ENCODE measurements around the gene CASP6. TPM values are rescaled to one million over a fixed set of nuclear protein-coding genes. Genes with fewer than 3 reads are reported as not detected.
"Not testable (repeated sequence)": the region's sequence is repeated elsewhere in the genome, so short reads cannot be mapped to it uniquely, and the experiment has no call there.

The CASP6 gene
- total RNA-seq, 1 experiment from 2014 or later = 69.8 TPM

DNA sequence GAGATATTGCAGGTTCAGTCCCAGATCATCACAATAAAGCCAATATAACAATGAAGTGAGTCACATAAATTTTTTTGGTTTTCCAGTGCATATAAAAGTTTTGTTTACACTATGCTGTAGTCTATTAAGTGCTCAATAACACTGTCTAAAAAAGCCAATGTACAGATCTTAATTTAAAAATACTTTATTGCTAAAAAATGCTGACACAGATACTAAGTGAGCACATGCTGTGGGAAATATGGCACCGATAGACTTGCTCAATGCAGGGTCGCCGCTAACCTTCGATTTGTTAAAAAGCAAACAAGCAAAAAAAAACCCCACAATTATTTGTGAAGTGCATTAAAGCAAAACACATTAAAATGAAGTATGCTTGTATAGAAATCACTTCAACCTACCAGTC is 16.4 kb upstream of the CASP6 start:
- DNase-seq (ENCODE audit: low spot score) = no peak

DNA sequence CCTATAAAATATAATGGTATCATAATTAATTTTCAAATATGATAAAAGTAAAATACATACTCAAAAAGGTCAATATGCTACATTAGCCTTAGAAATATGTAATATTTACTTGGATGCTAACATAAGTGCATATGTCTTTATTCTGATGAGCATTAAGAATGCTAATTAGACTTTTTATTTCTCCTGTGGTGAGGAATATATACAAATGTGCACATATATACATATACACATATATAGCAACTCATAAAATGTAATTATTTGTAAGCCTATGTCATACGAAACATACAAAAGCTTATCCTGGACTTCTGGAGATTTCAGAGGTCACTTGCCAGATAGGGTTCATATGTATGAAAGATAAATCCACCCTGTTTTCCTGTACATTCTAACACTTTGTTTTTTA is 15.5 kb upstream of the CASP6 start:
- no peak for DNase-seq (ENCODE audit: low spot score)

DNA sequence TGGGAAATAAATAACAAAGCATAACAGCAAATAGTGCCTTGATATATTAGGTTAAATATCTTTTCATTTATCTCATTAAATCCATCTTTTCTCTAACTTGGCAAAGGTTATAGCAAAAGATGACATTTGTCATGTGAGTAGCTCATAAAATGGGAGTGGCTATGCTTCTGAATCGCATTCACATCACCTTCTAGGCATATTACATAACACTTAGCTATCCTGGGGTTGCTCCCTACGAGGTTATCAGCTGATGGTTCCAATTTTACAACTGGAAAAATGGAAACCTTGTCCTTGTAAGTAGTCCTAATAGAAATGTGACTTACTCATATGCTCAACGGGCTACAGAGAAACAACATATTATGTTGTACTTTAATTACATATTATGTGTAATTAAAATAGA is 10.3 kb upstream of the CASP6 start:
- no peak for DNase-seq (ENCODE audit: low spot score)

DNA sequence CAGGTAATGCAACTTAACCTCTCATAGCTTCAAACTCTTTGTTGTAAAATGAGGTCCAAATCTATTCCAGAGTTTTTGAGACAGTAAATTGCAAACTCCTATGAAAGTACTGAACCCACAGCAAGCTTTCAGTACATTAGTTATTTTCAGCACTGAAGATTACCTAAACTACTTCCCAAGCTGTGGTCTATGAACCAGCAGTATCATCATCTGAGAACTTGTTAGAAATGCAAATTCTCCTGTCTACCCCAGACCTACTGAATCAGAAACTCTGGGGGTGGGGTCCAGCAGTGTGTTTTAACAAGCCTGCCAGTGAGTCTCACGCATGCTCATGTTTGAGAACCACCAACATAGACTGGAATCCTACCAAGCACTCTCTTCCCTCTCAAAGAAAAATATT is 5.7 kb upstream of the CASP6 start:
- no peak for DNase-seq (ENCODE audit: low spot score)

DNA sequence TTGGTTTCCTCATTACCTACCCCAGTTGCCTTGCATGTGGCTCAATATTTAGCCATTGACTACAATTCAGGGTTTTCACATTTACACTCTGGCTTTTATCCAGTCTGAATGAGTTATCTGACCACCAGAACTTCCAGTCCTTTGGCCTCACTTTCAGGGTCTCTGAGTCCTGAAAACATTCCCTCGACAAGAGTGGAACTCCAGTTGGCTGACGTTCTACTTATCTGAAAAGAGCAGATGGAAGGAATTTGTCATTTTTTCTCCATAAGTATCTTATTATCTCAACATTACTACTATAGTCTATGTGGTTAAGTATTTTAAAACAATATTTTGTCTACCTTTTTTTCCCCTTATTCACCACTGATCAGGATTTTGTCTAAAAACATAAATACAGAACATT is 5.2 kb upstream of the CASP6 start:
- DNase-seq (ENCODE audit: low spot score) = no peak

DNA sequence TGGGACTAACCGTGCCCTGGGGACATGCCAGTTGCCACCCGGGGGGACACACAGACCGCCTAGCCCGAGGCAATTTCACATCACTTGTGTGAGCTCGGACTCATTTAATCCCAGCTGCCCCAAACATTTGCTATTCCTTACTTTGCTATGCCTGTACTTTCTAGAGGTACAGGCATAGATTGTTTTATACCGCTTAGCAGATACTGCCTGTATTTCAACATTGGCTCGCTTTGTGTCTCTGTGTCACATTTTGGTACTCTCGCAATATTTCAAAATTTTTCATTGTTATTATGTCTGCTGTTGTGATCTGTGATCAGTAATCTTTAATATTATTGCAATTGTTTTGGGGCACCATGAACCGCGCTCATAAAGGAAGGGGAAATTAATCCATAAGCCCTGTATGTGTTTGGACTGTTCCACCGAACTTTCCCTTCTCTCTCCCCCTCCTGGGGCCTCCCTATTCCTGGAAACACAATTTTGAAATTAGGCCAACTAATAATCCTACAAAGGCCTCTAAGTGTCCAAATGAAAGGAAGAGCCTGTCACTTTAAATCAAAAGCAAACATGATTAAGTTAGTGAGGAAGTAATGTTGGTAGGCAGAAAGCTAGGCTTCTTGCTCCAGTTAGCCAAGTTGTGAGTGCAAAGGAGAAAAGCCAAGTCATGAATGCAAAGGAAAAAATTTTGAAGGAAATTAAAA is 568 bp upstream of the CASP6 start:
- DNase-seq (ENCODE audit: low spot score) = no peak

DNA sequence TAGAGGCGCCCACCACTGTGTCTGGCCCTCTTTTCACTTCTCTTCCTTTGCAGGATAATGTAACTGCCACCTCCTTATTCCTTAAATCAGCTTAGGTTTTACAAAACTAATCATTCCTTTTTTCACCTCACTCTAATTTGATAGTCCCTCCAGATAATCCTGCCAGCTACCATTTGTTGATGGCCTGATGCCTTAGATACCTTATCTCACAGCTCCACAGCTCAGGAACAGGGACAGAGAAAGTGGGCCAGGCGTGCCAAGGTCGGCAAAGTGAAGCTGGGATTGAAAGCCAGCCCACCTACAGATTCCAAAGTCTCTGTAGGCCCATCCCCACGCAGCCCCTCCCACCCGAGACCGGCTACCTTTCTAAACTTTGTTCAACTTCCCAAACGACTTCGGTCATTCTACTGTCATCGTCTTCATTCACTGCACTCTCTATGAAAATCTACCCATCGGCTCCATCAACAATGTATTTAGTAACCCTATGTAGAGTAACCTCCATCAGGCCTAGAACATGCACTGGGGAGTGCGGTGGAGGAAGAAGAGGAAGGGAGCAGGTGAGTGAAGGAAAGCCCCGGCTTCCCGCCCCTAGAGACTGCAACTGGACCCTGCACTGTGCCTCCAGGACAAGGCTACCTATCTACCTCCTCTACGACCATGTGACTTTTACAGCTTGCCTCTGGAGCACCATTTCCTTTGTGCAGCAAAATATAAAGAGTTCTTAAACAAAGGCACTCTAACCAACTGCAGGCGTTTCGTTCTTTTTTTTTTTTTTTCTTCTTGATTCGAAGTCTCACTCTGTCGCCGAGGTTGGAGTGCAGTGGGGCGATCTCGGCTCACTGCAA is 1.5 kb downstream of the CASP6 start:
- no peak for DNase-seq (ENCODE audit: low spot score)

DNA sequence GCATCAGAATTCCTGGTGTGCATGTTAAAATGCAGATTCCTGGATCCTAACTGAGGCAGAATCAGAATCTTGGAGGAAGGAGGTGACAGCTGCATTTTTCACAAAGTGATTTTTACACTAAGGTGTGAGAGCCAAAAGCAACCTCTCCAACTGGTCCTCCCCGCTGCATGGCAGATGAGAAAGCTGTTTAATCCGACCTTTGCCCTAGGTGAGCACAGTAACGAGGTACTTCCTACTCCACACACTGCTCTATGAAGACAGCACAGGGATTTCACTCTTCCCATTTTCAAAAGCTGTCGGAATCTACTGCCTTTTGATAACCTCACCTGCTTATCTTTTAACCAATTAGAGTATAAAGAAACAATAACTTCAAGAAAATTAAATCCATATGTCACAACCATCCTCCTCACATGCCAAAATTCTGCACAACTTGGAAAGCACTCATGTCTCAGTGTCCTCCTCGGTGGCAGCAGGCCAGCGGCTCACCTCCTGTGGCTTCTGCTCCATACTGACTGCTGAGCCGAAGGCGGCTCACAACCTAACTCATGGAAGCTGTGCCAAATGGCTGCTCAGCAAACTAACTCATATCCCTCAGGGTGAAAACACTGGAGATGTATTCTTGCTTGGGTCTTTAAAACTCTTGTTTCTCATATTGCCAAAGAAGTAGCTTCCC is 3.6 kb downstream of the CASP6 start:
- DNase-seq (ENCODE audit: low spot score) = no peak

DNA sequence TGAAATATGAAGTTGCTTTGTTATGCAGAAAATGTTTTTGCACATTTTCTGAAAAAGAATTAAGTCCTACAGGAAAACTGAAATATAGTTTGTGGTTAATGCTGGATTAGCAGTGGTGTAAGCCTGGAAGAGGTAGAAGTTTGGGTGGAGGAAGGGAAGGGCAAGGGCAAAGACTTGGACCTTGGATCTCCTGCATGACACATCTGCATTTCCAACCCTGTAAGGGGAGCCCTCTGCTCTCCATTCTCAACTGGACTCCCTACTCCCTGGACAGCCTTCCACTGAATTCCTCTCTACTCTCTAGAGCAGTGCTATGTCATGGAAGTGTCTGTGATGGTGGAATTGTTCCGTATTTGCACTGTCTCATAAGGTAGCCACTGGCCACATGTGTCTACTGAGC is 4.6 kb downstream of the CASP6 start:
- no peak for DNase-seq (ENCODE audit: low spot score)

DNA sequence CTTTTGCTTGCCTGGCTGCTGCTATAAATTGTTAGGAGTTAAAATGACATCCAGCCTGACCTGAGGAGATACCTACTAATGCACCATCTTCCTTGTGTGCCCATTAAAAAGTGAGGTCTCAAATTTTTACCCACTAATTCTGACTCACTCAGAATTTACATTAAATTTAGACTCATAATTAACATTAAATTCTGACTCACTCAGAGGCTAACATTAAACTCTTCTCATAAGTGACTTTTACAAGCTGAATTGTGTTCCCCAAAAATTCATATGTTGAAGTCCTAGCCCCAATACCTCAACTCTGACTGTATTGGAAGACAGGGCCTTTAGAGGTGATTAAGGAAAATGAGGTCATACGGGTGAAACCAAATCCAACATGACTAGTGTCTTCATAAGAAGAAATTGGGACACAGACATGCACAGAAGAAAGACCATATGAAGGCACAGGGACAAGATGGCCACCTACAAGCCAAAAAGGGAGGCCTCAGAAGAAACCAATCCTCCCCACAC is 11.8 kb downstream of the CASP6 start:
- no peak for DNase-seq (ENCODE audit: low spot score)

DNA sequence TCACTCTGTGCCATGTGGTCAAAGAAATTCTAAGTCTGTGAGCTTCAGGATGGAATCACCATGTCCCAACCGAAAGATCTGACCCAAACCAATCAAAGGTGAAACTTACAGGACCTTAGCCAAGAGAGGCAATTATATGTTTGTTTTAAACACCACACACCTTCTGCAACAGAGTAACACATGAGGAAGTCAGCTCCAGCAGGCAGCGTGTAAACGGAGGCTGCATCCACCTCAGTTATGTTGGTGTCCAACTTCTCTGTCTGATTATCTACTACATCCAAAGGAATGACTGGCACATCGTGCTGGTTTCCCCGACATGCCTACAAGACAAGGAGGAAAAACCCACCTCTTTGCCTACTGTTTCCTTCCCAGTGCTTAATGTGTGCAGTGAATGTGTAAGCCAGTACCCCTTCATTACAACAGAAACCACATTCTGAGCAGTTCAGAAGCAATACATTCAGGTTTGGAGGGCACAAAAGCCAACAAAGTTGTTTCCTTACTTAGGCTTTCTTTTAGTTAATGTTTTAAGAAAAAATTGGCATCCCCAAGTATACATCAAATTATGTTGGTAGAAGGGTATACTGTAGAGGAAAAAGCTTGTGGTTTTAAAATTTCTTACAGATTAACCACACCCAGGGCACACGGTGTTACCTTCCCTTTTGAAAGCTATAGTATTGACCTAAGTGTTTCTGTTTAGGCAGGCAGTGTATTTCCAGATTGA is 12.4 kb downstream of the CASP6 start:
- no peak for DNase-seq (ENCODE audit: low spot score)

DNA sequence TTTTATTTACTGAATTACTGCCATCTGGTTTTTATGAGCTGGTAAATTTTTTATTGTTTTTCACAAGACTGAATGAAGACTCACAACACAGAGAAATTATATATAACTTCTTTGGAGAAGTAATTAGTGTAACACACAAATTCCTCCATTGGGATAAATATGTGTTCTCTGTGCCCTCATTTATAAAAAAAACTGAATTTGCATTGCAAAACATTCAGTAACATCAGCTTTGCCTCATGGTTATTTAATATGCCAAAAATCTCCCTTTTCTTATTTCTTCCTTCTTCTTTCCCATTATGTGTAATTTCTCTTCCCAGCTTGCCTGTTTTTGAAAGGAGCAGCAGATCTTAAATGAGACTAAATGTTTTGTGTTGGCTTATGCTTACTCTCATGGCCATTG is 18.5 kb downstream of the CASP6 start:
- DNase-seq (ENCODE audit: low spot score) = no peak

DNA sequence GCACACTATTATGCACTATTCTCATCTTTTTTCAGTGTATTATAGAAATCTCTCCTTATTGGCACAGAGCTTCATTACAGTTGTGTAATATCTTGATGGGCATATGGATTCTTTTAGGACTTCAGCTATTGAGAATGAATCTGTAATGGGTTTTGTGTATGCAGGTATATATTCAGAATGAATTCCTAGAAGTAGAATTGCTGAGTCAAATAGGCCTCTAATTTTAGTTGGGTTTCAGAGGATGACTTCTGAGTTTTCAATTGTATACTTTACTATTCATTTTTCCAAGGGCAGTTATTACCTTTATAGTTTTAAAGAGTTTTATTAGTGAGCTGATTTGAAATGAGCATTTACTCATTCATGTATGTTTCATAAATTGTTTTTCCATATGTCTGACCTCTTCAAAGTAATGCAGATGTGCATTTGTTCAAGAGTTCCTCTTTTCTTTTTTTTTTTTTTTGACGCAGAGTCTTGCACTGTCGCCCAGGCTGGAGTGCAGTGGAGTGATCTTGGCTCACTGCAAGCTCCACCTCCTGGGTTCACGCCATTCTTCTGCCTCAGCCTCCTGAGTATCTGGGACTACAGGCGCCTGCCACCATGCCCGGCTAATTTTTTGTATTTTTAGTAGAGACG is 19.5 kb downstream of the CASP6 start:
- no peak for DNase-seq (ENCODE audit: low spot score)

DNA sequence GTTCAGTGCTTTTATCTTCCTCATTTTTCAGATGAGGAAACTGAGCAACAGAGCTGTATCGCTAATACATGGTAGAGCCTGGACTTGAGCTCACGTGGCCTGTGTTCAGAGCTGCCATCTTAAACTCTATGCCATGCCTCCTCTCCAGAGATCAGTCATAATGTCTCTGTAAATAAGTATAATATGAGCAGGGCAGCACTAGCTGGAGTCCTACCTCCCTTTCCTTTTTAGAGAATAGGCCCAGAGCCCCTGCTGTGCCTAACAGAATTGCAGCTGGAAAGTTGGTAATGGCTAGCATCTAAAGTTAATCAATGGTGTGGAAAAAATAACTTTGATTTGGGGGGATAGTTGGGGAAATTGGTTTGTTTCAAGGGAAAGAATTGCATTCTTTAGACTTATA is 20.4 kb downstream of the CASP6 start:
- DNase-seq (ENCODE audit: low spot score) = no peak

DNA sequence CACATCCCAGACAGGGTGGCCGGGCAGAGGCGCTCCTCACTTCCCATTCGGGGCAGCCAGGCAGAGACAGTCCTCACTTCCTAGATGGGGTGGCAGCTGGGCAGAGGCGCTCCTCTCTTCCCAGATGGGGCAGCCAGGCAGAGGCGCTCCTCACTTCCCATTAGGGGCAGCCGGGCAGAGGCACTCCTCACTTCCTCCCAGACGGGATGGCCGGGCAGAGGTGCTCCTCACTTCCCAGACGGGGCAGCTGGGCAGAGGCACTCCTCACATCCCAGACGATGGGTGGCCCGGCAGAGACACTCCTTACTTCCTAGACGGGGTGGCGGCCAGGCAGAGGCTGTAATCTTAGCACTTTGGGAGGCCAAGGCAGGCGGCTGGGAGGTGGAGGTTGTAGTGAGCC is 24.3 kb downstream of the CASP6 start:
- DNase-seq (ENCODE audit: low spot score) = not testable (repeated sequence)

DNA sequence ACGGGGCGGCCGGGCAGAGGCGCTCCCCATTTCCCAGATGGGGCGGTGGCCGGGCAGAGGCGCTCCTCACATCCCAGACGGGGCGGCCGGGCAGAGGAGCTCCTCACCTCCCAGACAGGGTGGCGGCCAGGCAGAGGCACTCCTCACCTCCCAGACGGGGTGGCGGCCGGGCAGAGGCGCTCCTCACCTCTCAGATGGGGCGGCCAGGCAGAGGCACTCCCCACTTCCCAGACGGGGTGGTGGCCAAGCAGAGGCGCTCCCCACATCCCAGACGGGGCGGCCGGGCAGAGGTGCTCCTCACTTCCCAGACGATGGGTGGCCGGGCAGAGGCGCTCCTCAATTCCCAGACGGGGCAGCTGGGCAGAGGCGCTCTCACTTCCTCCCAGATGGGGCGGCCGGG is 24.8 kb downstream of the CASP6 start:
- not testable (repeated sequence) for DNase-seq (ENCODE audit: low spot score)

DNA sequence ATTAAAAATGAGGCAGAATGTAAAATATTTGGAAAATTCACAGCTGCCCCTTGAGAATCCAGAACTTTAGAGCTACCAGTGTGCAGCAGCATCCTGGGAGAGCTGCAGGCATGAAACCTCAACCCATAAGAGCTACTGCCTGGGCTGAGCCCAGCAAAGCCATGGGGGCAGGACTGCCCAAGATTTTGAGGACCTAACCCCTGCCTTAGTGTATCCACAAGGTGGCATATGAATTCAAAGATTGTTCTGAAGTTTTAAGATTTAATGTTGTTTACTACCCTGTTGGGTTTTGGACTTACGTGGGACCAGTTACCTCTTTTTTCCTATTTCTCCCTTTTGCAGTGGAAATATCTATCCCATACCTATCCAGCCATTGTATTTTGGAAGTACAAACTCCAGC is 26.4 kb downstream of the CASP6 start:
- DNase-seq (ENCODE audit: low spot score) = no peak

DNA sequence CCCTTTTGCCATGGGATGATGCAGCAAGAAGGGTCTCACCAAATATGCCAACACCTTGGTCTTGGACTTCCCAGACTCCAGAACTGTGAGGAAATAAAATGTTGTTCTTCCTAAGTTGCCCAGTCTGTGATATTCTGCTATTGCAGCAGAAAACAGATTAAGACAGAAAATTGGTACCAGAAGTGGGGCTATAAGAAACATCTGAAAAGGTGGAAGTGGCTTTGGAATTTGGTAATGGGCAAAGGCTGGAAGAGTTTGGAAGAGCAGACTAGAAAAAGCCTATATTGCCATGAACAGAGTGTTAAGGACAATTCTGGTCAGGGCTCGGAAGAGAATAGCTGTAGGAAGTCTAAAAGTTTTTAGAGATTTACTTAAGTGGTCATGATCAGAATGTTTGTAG is 27.4 kb downstream of the CASP6 start:
- DNase-seq (ENCODE audit: low spot score) = no peak

DNA sequence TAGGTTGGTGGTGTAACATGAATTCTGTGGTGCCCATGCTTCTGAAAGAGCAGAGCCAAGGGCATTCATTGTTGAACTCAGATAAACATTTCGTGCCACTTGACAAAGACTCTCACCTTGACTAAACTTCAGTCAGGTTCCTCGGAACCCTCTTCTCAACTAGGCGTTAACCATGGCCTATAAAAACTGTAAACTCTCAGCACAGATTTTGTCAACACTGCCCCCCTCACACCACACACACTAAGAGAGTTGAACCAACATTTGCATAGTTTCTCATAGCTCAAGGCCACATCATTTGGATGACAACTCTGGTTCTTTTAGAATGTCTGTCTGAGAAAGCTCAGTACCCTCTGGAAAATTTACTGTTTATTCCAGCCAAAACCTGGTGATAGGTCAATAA is 28.1 kb downstream of the CASP6 start:
- DNase-seq (ENCODE audit: low spot score) = no peak

DNA sequence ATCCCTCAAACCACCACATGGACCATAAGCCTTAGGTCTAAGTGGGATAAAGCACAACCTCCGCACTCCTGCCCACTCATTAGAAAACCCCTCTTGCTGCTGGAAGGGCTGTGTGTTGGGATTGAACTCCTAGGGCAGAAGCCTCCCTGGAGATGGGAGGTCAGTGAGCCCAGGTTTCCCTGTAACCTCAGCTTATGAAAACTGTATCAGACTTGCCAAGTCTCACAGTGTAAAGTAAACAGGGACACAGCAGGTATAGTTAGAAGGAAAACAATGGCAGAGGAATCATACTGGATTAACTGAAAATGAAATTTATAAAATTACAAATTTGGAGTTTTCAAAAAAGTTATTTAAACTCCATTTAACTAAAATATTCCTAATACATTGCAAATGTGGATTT is 29.9 kb downstream of the CASP6 start:
- no peak for DNase-seq (ENCODE audit: low spot score)

DNA sequence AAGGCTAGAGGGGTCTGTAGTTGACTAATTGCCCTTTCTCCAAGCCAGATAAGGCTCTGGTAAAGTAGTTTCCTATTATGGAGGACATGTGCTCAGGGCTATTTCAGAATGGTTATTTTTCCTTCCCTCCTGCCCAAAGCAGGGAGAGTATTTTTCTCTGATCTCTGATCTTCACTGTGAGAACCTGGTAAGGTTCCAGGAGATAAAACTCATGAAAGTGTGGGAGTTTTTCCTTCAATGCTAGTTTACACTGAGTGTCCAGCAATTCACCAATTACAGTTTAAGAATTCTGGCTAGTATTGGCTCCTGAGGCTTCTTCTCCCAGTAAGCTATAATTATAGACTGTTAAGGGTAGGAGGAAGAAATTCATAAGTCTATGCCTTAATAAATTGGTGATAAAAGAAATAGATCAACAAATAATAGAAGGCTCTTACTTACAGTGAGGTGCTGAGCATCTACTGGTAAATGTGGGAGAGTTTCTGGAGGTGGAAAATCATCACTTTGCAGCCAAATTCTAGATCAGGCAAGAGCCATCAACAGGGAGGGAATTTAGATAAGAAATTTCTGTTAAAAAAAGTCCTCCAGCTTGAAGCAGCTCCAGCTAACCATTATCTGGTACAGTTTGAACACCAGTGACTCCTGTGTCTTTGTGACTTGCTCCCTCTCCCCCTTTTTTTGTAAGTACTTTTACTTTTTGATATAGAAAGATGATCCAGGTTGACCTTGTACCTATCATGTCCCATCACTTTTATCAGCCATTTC is 30.9 kb downstream of the CASP6 start:
- DNase-seq (ENCODE audit: low spot score) = no peak

Data from H4 (cell line).